HepG2 (cell line): ENCODE measurements around the gene CYSTM1. TPM values are rescaled to one million over a fixed set of nuclear protein-coding genes. Genes with fewer than 3 reads are reported as not detected.
A peak's percentile ranks its signal among the peaks of the same experiment; 100 is the strongest.

Source experiments
- BCLAF1 ChIP-seq: fragments of 450-650 bp; IDR thresholded peaks from 2 replicates; pipeline ENCODE4 v1.6.1; 2017; ENCODE audit warnings: mild to moderate bottlenecking
- CREB3 ChIP-seq: sonication (generic); formaldehyde crosslinking; IDR thresholded peaks from 2 replicates; pipeline ENCODE4 v1.5.0; 2020; ENCODE audit warnings: missing genetic modification reagents
- MED1 ChIP-seq: sonication (generic); formaldehyde crosslinking; IDR thresholded peaks from 2 replicates; pipeline ENCODE4 v1.4.0; 2020; ENCODE audit warnings: missing genetic modification reagents
- MTA3 ChIP-seq: sonication (generic); formaldehyde crosslinking; IDR thresholded peaks from 2 replicates; pipeline ENCODE4 v1.4.0; 2020; ENCODE audit warnings: missing genetic modification reagents
- NCOA5 ChIP-seq: sonication (generic); formaldehyde crosslinking; IDR thresholded peaks from 2 replicates; pipeline ENCODE4 v1.4.0; 2020; ENCODE audit warnings: missing genetic modification reagents
- PHB2 ChIP-seq: fragments of 450-650 bp; IDR thresholded peaks from 2 replicates; pipeline ENCODE4 v1.6.1; 2018; ENCODE audit not compliant: partially characterized antibody
- PHF5A ChIP-seq: IDR thresholded peaks from one replicate; pipeline ENCODE4 v1.6.1; 2018; ENCODE audit warnings: low read depth, missing genetic modification reagents; ENCODE audit not compliant: unreplicated experiment
- RCOR2 ChIP-seq: IDR thresholded peaks from 2 replicates; pipeline ENCODE4 v1.6.1; 2016; ENCODE audit warnings: missing biosample characterization, missing genetic modification reagents
- TFDP1 ChIP-seq: IDR thresholded peaks from 2 replicates; pipeline ENCODE4 v1.6.1; 2016; ENCODE audit warnings: missing compliant biosample characterization, missing genetic modification reagents, borderline replicate concordance
- THAP11 ChIP-seq: IDR thresholded peaks from 2 replicates; pipeline ENCODE4 v1.6.1; 2016; ENCODE audit warnings: missing biosample characterization, missing genetic modification reagents
- TRIM24 ChIP-seq: sonication (generic); formaldehyde crosslinking; IDR thresholded peaks from 2 replicates; pipeline ENCODE4 v1.8.0; 2022; ENCODE audit warnings: mild to moderate bottlenecking, missing genetic modification reagents
- U2AF1 ChIP-seq: fragments of 200-400 bp; formaldehyde crosslinking; optimal IDR thresholded peaks from 2 replicates; pipeline ENCODE3; 2017; ENCODE audit warnings: mild to moderate bottlenecking, low read depth, low read length
- ZFP36L1 ChIP-seq: sonication (generic); formaldehyde crosslinking; IDR thresholded peaks from 2 replicates; pipeline ENCODE4 v1.8.0; 2022; ENCODE audit warnings: mild to moderate bottlenecking, missing genetic modification reagents, moderate library complexity
- ZHX2 ChIP-seq, 2 experiments: sonication (generic) in 1 of 2; formaldehyde crosslinking in 1 of 2; IDR thresholded peaks; 2 replicates each; pipeline versions ENCODE4 v1.6.1 to v1.9.0; 2014 to 2022; ENCODE audit warnings: antibody characterized with exemption in 1 of 2, borderline replicate concordance in 1 of 2, inconsistent platforms in 1 of 2, low read depth in 1 of 2, missing genetic modification reagents in 1 of 2
- ZMYM3 ChIP-seq: sonication (generic); formaldehyde crosslinking; IDR thresholded peaks from 2 replicates; pipeline ENCODE4 v1.5.1; 2020; ENCODE audit warnings: mild to moderate bottlenecking, missing genetic modification reagents
- ZNF138 ChIP-seq: sonication (generic); formaldehyde crosslinking; IDR thresholded peaks from 2 replicates; pipeline ENCODE4 v1.5.0; 2020; ENCODE audit warnings: mild to moderate bottlenecking, low read depth, missing genetic modification reagents
- ZNF34 ChIP-seq: sonication (generic); formaldehyde crosslinking; IDR thresholded peaks from 2 replicates; pipeline ENCODE4 v1.4.0; 2020; ENCODE audit warnings: mild to moderate bottlenecking, missing genetic modification reagents, borderline replicate concordance
- ZNF350 ChIP-seq: sonication (generic); formaldehyde crosslinking; IDR thresholded peaks from 2 replicates; pipeline ENCODE4 v1.4.0; 2020; ENCODE audit warnings: mild to moderate bottlenecking, low read depth, missing genetic modification reagents, borderline replicate concordance
- ZNF773 ChIP-seq: sonication (generic); formaldehyde crosslinking; IDR thresholded peaks from 2 replicates; pipeline ENCODE4 v1.4.0; 2020; ENCODE audit warnings: missing genetic modification reagents, borderline replicate concordance
- polyA plus RNA-seq, 8 experiments: library from polyadenylated mRNA; depleted of rRNA in 3 of 8; stranded (reverse) in 7 of 8; unstranded in 1 of 8; fragments of >200 nt; fragmentation: Illumina TruSeq in 4 of 8; extraction: Trizol in 4 of 8; gene quantifications; 2 replicates each; pipeline versions ENCODE4 v1.2.1 to v1.2.3, GENCODE V29; 2011 to 2016; ENCODE audit warnings: low read depth in 4 of 8, missing spikeins in 1 of 8, mixed read lengths in 1 of 8; ENCODE audit not compliant: insufficient read depth in 1 of 8
- total RNA-seq, 5 experiments: library from RNA; depleted of rRNA; stranded (reverse); fragments of >200 nt; fragmentation: Illumina TruSeq; extraction: Trizol; gene quantifications; 2 replicates each; pipeline ENCODE4 v1.2.3, GENCODE V29; 2016; ENCODE audit warnings: low read depth in 1 of 5

CYSTM1 gene
- total and polyA plus RNA-seq, 2 of the 13 experiments (the other 11 are each of a cell fraction or from before 2014, with no cell fraction given): 40.0 to 73.4 TPM

- TF ChIP-seq CREB3 (CRISPR knock-in tag) (peak; percentile 66; the same call in 1 of the 2 replicates), TFDP1 (no peak), U2AF1 (no peak), ZNF350 (peak; percentile 27), THAP11 (CRISPR knock-in tag) (0 out of 2 replicates have a peak, but pooled peaks have one; percentile 30), ZMYM3 (CRISPR knock-in tag) (0 out of 2 replicates have a peak, but pooled peaks have one; percentile 27), MED1 (CRISPR knock-in tag) (no peak), ZNF773 (CRISPR knock-in tag) (peak; percentile 43; the same call in 1 of the 2 replicates), ZHX2 (IDR thresholded peaks at IDR 0.05; ENCODE audit: low read depth) (0 out of 2 replicates have a peak, but pooled peaks have one; percentile 17), ZHX2 (CRISPR knock-in tag; IDR thresholded peaks at IDR 0.05; ENCODE audit: borderline replicate concordance) (no peak), NCOA5 (no peak), MTA3 (CRISPR knock-in tag) (no peak), PHB2 (no peak), ZFP36L1 (CRISPR knock-in tag) (0 out of 2 replicates have a peak, but pooled peaks have one; percentile 12), TRIM24 (CRISPR knock-in tag) (no peak), ZNF34 (no peak), BCLAF1 (no peak), RCOR2 (CRISPR knock-in tag) (no peak), ZNF138 (CRISPR knock-in tag) (no peak), PHF5A (peak; percentile 45)
Observed at GRCh38 chr5:140175367-140176030, 511 bp downstream of the CYSTM1 start (continued).
